ENCODE measurements around the gene SIRT5.

The SIRT5 gene

DNA sequence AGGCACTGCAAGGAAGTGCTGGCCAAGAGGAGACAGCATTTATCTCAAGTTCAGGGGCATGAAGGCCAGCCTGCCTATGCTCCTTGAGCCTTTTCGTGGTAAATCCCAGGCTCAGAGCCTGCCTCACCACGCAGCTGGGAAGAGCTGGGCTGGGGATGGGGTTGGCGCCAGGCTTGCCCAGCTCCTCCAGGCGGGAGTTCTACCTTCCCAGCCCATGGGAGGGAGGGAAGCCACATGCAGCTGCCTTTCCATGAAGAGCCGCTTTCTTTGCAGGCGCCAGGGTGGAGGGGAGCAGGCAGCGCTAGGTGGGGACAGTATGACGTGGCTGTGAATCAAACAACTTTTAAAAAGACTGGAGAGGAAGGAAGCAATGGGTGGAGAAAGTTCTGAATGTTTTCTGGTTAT is 19.5 kb upstream of the SIRT5 start:
- FAIRE-seq: no peak

DNA sequence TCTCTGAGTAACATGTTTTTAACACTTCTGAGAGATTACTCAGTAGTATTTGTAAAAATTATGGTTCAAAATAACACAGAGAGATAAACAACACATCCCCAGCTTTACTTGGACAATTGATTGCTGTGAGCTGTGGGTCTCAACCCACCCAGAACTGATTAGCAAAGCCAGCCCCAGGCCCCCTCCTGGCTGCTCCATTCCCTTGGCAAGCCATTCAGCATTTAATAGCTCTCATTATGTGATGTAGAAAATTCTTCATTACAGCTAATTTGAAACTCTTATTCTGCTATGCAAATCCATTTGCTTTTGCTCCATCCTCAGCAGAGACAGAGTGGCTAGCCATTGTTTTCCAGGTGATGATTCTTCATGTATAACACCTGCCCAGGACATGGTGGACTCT is 16.6 kb upstream of the SIRT5 start:
- FAIRE-seq: no peak

DNA sequence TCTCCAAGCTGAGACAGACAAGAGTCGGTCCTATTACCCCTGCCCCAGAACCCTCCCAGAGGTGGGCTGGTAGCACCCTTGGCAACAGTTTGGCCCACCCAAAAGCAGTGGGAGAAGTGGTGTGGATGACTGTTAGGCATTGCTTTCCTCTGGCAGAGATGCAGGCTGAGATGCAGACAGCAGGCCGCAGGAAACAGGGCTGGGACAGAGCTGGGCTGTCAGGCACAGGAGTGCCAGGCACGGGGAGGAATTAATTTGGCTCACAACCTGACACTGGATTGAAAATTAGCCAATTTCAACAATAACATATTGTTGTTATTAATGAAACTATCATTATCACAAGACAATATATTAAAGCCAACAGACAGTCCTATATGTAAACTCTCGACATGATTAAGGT is 15.7 kb upstream of the SIRT5 start:
- no peak for FAIRE-seq

DNA sequence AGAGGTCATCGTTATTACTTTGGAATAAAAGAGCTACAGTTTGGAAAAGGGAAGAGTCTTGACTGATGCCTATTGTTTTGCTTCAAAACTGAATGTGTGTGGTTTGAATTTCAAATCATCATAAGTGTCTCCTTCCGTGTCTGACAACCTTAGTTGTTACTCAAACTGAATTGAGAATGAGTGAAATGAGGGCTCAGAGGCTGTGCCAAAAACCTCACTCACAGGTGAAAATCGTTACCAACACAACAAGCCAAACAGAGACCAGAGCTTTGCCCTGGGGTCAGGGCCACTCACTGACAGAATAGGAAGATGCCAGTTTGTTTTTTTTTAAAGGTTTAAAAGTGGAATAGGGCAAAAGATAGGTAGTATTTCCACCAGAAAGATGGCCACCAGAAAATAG is 15.2 kb upstream of the SIRT5 start:
- no peak for FAIRE-seq

DNA sequence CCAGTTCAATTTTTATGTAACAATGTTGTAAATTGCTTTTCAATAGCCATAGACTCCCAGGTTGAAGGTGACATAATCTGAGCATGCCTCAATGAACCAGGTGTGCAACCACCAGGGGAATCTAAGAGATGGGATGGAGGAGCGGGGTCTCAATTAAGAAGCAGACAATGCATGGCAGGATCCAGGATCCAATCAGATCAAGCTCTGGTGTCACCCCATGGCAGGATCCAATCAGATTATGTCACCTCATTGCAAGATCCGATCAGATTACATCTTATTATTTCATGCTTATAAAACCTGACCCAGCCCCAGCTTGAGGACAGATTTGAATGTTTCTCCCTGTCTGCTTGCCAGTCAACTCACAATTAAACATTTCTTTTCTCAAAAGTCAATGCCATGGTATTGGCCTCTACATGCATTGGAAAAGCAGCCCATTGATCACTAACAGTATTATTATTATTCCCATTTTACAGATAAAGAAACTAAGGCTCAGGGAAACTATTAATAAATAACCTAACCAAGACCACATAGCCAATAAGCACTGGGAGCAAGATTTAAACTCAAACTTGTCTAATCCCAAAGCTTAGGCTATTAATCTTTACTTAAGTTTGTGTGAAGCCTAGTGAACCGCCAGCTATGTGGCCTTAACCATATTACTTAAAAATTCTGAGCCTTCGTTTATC is 14.3 kb upstream of the SIRT5 start:
- FAIRE-seq: no peak

DNA sequence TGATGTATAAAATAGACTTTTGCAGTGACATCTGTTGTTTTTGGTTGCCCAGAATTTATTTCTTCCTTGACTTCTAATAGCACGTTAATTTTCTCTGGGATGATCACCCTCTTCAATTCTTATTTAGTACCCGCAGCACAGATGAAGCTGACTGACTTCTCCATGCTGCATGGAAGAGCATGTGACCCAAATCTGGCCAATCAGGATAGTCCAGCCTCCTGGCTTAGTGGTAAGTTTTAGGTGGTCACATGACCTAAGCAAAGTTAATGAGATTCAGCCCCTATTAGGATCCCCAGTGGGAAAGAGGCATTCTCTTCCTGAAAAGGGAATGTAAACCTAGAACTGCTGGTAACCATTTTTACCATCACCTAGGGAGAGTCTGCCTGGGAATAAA is 13.8 kb upstream of the SIRT5 start:
- no peak for FAIRE-seq

DNA sequence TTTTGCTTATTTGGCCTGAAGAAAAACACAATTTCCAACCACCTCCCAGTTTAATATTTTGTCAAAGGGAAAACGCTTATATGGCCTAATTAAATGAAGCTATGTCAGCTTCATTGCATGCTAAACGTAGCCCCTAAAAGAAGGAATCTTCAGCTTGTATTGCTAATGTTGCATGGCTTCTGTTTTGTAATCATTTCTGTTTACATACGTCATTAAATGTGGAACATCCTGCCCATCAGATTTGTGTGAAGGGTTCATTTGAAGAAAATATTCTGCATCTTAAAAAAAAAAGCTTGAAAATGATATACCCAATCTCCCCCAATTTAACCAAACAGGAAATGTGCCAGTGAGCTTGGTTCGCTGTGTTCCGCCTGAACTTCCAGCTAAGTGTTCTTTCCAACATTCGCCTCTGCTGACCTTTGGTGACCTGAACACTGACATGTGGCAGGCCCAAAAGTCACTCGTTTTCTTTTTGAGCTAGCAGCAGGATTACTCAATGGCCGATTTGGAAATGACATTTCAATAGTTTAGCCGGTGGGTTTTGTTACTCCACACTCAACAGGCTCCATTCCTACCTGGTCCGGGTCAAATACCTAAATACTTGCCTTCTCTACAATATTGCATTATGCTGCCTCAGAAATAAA is 12.7 kb upstream of the SIRT5 start:
- no peak for FAIRE-seq

DNA sequence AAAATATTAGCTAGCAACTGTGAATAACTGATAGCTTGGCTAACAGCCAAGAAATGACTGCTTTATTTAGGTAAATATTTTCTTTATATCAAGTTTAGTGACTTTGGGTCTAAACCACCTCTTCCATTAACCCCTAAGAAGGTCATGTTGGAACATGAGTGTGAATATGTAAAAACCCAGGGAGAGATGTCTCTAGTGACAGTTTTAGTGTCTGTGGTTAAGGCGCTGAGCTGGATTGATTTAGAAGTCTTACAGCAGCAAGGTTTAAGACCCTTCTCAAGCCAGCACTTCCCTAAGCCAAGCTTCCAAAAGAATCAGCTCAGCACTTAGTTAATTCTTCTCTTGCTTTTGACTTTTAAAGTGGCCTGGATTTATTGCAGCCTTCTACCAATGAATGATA is 11.4 kb upstream of the SIRT5 start:
- FAIRE-seq: no peak

DNA sequence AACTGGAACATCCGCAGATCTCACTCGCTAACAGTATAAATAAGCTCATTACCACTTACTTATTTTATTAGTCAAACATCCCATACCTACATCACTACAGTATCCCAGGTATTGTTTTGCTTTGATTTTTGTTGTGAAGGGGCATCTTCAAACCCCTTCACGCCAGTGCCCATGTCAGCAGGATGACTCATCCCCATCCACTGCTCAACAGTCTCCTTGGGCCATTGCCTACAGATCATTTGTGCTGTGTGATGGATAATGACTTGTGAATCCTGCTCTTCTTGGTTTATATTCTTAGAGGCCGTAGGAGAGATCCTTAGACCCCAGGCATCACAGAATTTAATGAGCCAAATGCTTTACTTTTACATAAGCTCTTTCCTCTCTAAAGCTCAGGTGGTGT is 8.5 kb upstream of the SIRT5 start:
- FAIRE-seq: no peak

DNA sequence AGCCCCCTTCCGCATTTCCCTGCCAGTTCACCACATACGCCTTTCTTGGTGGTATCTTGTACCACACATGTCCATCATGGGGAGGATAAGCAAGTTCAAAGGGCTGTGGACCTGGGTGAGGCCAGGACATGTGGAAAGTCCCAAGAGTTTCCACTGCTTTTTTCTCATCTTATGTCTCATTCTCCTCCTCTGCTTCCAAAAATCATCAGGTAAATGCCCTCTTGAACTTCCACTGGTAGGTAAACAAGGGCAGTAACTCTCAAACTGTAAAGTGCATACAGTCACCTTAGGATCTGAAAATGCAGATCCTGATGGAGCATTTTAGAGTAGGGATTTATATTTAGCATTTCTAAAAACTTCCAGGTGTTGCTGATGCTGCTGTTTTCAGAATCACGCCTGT is 7.9 kb upstream of the SIRT5 start:
- no peak for FAIRE-seq

DNA sequence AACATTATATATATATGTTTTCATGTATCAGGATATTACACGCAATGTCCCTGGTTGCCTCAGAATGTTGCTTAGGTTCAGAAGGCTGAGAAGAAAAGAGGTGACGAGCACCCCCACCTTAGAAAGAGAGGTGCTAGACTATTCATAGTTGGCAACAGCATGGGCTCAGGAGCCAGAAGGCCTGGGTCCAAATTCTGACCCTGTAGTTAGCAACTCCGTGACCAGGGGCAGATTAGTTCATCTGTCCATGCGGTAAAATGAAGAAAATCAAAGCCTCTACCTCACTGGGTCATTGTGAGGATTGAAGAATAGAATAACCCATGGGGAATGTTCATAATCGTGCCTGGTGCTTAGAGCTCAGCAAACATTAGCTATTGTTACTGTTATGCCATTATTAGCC is 5.4 kb upstream of the SIRT5 start:
- FAIRE-seq: no peak

DNA sequence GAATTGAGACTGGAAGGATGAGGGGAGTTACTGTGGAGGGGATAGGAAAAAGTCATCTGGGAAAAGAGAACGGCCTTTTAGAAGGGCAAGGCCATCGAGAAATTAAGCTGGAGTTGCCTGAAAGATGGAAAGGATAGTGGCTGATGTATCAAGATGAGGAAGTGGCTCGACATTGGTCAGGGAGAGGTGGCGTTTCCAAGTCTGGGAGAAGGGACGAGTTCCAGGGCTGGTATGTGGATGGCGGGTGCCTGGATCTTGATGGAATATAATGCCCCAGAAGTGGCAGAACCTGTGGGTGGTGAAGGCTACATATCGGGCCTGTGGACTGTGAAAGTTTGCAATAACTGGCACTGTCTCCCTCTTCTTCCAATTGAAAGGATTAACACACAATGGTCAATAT is 2.2 kb upstream of the SIRT5 start:
- no peak for FAIRE-seq

DNA sequence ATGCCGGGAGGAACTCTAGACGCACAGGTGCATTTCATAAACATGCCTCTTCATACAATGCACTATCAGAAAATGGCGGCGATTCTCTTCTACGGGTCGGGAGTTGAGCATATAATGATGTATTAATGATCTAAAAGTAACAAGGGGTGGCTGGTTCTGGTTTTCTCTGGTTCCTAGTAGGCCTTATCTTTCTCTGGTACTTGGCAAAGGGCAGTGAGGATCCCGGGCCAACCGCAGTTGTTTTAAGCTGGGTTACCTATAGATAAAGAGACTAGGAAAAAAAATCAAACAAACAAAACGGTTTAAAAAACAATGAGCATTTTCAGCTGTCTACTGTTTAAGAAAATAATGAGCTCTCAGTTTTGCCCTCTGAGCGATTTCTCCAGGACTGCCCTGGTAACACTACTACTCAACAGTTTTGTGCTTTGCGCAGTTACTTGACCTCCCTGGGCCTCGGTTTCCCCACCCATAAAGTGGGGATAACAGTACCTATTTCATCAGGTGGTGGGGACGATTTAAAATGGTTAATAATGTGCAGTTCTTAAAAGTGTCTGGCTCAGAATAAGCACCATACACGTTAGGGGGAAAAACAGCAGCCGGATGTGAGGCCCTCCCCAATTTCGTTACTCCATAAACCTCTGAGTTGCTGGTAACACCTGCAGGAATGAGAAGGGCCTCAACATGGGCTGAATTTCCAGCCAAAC is 1.3 kb upstream of the SIRT5 start:
- FAIRE-seq: no peak

DNA sequence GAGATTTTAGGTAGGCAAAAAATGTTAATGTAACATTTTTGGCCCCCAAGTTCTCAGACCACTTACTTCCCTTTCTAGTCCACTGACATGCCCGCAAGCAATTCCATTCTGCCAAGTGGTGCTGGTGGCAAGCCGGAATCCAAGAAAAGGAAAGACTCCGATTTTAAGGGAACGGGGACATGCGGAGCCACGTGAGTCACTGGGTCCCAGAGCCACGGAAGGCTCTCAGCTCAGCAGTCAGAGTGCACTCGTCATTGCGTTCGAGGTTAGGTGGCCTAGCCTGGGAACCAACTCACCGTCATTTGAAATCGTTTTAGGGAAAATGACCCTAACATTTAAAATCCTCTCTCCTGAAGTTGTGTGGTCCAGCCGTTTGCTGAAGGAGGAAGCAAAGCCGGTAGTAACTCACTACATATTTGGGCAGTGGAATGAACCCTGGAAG is 711 bp upstream of the SIRT5 start:
- no peak for FAIRE-seq

DNA sequence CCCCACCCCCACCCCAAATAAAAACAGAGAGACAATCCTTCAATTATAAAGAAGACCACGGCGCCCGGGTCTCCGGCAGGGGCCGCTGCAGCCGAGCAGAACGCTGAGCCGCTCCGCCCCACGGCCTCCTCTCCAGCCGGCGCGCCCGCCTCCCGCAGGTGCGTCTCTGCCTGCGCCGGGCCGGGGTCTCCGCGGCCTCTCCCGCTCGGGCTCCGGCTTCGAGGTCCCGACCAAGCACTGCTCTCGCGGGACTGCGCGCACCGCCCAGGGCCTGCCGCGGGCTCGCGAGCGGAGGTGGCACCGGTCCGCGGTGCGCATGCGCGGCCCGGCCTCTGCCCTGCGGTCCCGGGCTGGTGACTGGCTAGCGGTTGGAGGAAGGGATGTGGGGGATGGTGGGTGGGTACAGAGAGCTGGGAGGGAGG is 241 bp upstream of the SIRT5 start:
- FAIRE-seq: no peak

DNA sequence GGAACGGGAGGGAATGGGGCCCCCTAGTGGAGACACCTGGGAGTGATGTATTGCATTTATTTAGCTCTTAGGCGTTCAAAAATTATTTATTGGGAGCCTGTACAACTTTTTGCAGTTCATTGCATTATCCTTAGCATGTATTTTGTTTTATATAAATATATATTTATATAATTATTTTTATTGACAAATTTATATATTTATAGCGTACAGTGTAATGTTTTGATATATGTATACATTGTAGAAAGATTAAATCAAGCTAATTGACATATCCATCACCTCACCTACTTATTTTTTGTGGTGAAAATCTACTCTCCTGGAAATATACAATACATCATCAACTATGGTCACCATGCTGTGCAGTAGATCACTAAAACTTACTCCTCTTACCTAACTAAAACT is 975 bp downstream of the SIRT5 start:
- FAIRE-seq: no peak

DNA sequence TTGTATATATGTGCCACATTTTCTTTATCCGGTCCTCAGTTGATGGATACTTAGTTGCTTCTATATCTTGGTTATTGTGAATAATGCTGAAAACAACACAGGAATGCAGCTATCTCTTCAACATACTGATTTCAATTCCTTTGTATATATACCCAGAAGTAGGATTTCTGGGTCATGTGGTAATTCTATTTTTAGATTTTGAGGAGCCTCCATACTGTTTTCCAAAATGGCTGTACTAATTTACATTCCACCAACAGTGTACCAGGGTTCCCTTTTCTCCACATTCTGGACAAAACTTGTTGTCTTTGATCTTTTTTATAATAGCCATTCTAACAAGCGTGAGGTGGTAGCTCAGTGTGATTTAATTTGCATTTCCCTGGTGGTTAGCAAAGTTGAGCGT is 1.6 kb downstream of the SIRT5 start:
- no peak for FAIRE-seq

DNA sequence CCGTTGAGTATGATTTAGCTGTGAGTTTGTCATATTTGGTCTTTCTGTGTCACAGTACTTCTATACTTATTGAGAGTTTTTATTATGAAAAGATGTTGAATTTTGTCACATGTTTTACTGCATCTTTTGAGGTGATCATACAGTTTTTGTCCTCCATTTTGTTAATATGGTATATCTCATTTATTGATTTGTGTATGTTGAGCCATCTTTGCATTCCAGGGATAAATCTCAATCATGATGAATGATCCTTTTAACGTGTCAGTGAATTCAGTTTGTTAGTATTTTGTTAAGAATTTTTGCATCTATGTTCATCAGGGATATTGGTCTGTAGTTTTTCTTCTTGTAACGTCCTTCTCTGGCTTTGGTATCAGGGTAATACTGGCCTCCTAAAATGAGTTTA is 3.5 kb downstream of the SIRT5 start:
- no peak for FAIRE-seq

DNA sequence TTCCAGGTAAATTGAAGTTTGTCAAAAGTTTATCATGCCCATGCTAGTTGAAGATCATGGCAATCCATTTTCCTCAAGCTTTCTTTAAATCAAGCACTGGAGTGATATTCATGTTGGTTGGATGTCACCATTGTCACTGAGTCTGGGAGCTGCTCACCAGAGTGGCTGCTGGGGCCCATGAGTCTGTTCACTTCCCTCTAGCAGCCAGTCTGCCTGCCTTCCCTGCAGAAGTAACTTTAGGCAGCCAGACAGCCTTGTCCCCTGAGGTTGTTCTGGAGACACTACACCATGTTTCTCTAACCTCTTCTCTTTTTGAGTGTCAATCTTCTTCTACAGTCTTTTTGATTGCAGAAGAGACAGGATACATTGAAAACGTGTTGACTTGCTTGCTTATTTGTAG is 5.5 kb downstream of the SIRT5 start:
- no peak for FAIRE-seq

DNA sequence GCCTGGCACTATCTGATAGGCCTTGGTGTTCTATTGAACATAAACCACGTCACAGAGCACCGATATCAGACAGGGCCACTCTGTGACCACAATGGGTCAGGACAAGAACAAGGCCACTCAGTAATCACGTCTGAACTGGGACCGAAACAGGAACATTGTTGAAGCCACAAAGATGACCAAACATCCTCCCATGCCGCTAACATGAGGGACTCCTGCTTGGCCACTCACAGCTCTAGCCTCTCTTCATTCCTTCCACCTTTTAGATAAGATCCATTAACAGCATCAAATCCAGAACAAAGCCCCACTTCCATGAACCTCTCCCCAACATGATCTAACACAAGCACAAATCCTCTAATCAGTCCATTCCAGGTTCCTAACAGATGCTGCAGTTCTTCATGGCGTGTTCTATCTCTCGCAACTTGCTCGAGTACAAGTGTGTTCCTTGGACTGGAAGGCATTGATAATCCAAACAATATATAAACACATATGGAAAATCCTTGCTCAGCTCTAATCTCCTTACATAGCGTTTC is 7.4 kb downstream of the SIRT5 start:
- FAIRE-seq: no peak

DNA sequence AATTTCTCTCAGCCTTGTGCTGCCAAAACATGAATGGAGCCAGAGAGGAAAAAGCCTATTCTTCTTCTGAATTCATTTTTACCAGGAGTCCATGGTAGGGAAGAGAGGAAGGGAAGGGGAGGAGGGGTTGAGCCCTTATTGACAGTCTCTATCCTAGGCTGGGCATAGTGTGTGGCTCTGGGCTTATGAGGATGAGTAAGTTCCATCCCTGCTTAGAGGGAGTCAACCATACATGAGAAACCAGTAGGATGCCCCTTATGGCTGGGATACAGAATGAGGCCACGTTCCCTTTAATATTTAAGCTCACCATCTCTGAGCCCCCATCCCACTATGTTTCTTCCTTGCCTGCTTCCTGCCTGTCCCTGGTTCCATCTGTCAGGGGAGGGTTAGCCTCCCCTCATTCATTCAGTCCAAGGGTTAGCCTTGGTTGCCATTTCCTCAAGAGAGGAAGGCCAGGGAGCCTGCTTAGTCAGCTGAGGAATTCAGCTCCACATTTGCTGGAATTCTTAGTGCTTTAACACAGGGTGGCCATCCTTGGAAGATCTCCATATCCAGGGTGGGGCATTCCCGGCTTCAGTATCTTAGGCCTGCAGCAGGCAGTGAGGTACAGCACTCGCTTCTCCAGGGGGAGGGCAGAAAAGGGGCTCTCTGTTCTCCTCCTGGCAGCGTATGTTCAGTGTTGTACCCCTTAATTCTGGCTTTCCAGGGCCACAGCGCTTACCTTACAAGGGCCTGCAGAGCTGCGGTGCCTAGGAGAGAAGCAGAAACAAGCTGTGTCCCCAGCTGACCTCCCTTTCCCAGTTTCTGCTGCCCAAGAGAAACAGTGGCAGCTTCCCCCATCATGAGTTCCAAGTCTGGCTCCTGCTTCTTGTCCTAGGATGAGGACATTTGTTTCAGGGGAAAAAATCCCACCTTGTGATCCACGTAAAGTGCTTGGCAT is 12.5 kb downstream of the SIRT5 start:
- no peak for FAIRE-seq

DNA sequence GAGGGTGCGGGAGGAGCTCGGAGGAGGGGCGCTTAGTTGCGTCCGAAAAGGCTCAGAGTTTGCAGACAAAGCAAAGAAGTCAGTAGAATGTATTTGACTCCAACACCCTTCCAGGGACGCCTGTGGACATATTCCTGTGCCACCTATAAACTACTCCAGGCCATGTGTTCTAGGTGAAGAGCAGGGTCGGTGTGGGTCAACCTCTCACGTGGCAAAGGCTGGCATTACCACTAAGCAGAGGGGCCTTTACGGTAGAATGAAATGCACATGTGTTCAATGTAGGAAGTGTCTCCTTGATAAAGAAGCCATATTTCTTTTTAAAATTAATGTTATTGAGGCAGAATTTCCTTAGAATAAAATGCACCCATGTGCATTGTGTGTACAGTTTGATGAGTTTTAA is 15.4 kb downstream of the SIRT5 start:
- FAIRE-seq: no peak

DNA sequence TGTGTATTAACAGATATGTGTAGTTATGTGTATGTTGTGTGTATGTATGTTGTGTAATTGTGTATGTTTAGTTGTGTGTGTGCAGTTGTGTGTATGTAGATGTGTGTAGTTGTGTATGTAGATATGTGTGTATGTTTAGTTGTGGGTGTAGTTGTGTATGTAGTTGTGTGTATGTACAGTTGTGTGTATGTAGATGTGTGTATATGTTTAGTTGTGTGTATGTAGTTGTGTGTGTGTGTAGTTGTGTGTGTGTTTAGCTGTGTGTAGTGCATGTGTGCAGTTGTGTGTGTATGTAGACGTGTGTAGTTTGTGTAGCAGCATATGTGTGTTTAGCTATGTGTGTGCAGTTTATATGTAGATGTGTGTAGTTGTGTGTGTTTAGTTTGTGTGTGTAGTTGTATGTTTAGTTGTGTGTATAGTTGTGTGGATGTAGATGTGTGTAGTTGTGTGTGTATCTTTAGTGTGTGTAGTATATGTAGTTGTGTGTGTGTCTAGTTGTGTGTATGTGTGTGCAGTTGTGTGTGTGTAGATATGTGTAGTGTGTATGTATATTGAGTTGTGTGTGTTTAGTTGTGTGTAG is 16.3 kb downstream of the SIRT5 start:
- no peak for FAIRE-seq
